ENCODE results near the gene INS. TPM values are rescaled to one million over a fixed set of nuclear protein-coding genes. Genes with fewer than 3 reads are reported as not detected.

The INS gene
- total and polyA plus RNA-seq, 2 of the 13 experiments (the other 11 are each of a cell fraction or from before 2014, with no cell fraction given): not detected

DNA sequence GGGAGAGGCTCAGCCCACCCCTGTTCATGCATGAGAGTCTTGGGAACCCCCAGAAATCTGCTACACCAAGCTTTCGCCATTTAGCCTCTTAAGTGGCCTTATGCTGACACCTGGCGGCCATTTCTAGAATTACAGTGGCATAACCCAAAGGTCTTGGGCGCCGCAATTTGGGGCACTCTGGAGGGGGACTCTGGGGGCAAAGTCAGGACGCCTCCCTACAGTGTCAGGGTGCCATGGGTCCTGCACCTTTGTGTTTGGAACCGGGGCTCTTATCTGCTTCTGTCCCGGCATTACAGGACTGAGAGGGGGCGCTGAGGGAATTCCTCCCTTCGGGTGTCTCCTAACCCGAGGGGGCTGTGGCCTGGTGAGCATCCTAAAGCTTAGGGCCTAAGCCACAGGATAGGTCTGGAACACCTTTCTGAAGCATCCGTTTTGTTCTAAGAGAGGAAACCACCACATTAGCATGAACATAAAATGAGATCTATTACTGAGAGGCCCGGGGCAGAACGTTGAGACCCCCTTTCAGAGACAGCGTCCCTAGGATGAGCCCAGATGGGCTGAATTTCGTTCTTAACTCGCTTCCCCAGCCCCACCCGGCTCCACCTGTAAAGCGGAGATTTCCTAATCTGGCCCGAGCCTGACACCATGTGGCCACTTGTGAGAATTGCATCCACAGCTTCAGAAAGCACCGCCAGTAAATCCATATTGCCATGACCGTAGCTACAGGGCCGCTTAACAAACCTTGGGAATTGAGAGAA lies 9.3 kb downstream of the INS start (continued):
- TF ChIP-seq FOXC1 (CRISPR knock-in tag; IDR thresholded peaks at IDR 0.05; ENCODE audit: borderline replicate concordance) (no peak), GABPA (IDR thresholded peaks at IDR 0.05; ENCODE audit: low read depth, low read length) (no peak), GABPA (CRISPR knock-in tag; IDR thresholded peaks at IDR 0.05; ENCODE audit: low read depth) (no peak), MTF2 (CRISPR knock-in tag; IDR thresholded peaks at IDR 0.05; ENCODE audit: borderline replicate concordance) (no peak), ZNF615 (CRISPR knock-in tag; IDR thresholded peaks at IDR 0.05; ENCODE audit: borderline replicate concordance) (no peak), FOXP1 (IDR thresholded peaks at IDR 0.05) (no peak), FOXP1 (CRISPR knock-in tag; IDR thresholded peaks at IDR 0.05) (no peak), ZNF460 (CRISPR knock-in tag; IDR thresholded peaks at IDR 0.05; ENCODE audit: borderline replicate concordance) (no peak), KMT2B (CRISPR knock-in tag; IDR thresholded peaks at IDR 0.05) (no peak), KDM6A (CRISPR knock-in tag; IDR thresholded peaks at IDR 0.05; ENCODE audit: low read depth) (no peak), SOX6 (IDR thresholded peaks at IDR 0.05) (no peak), SOX6 (CRISPR knock-in tag; IDR thresholded peaks at IDR 0.05) (no peak), ATF7 (IDR thresholded peaks at IDR 0.05) (no peak), ATF7 (CRISPR knock-in tag; IDR thresholded peaks at IDR 0.05) (no peak), ZBTB7B (CRISPR knock-in tag; IDR thresholded peaks at IDR 0.05) (no peak), MYNN (CRISPR knock-in tag; IDR thresholded peaks at IDR 0.05; ENCODE audit: low read depth) (no peak), ARNTL (CRISPR knock-in tag; IDR thresholded peaks at IDR 0.05) (no peak), ZNF605 (CRISPR knock-in tag; IDR thresholded peaks at IDR 0.05) (0 out of 2 replicates have a peak, but pooled peaks have one; percentile 32), RAD21 (CRISPR knock-in tag; IDR thresholded peaks at IDR 0.05) (peak; percentile 83), TAF1 (CRISPR knock-in tag; IDR thresholded peaks at IDR 0.05) (no peak), SMARCE1 (IDR thresholded peaks at IDR 0.05; ENCODE audit: borderline replicate concordance) (no peak), RBAK (CRISPR knock-in tag; IDR thresholded peaks at IDR 0.05) (no peak), SNAI1 (CRISPR knock-in tag; IDR thresholded peaks at IDR 0.05; ENCODE audit: borderline replicate concordance) (no peak), ZNF777 (CRISPR knock-in tag; IDR thresholded peaks at IDR 0.05) (no peak), ATAD3A (CRISPR knock-in tag; IDR thresholded peaks at IDR 0.05) (no peak), CEBPG (CRISPR knock-in tag; IDR thresholded peaks at IDR 0.05) (peak; percentile 61; the same call in 1 of the 2 replicates), ZNF839 (CRISPR knock-in tag; IDR thresholded peaks at IDR 0.05; ENCODE audit: borderline replicate concordance) (no peak), POLR2A (IDR thresholded peaks at IDR 0.05; ENCODE audit: insufficient read depth in 1 of 2, low read depth in 2 of 2, low read length in 2 of 2) (no peak), ZBTB7A (CRISPR knock-in tag; IDR thresholded peaks at IDR 0.05) (no peak)
- TF ChIP-seq, protein P1, sequence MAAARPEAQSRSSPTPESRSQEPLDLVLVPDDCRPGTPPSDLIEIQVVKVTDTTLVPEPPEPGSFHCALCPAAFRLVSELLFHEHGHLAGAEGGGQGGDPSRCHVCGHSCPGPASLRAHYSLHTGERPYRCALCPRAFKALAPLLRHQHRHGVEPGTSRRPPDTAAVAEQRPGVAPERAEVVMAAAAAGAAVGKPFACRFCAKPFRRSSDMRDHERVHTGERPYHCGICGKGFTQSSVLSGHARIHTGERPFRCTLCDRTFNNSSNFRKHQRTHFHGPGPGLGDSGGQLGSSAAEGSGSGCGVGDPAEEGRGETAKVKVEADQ (CRISPR knock-in tag; IDR thresholded peaks at IDR 0.05; ENCODE audit: borderline replicate concordance): 0 out of 2 replicates have a peak, but pooled peaks have one; percentile 5
- TF ChIP-seq, protein P2, sequence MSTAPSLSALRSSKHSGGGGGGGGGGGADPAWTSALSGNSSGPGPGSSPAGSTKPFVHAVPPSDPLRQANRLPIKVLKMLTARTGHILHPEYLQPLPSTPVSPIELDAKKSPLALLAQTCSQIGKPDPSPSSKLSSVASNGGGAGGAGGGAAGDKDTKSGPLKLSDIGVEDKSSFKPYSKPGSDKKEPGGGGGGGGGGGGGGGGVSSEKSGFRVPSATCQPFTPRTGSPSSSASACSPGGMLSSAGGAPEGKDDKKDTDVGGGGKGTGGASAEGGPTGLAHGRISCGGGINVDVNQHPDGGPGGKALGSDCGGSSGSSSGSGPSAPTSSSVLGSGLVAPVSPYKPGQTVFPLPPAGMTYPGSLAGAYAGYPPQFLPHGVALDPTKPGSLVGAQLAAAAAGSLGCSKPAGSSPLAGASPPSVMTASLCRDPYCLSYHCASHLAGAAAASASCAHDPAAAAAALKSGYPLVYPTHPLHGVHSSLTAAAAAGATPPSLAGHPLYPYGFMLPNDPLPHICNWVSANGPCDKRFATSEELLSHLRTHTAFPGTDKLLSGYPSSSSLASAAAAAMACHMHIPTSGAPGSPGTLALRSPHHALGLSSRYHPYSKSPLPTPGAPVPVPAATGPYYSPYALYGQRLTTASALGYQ (CRISPR knock-in tag; IDR thresholded peaks at IDR 0.05): no peak
- TF ChIP-seq, protein P3, sequence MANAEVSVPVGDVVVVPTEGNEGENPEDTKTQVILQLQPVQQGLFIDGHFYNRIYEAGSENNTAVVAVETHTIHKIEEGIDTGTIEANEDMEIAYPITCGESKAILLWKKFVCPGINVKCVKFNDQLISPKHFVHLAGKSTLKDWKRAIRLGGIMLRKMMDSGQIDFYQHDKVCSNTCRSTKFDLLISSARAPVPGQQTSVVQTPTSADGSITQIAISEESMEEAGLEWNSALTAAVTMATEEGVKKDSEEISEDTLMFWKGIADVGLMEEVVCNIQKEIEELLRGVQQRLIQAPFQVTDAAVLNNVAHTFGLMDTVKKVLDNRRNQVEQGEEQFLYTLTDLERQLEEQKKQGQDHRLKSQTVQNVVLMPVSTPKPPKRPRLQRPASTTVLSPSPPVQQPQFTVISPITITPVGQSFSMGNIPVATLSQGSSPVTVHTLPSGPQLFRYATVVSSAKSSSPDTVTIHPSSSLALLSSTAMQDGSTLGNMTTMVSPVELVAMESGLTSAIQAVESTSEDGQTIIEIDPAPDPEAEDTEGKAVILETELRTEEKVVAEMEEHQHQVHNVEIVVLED (CRISPR knock-in tag; IDR thresholded peaks at IDR 0.05; ENCODE audit: borderline replicate concordance): peak; percentile 39; the same call in 1 of the 2 replicates

All from HepG2 (cell line).